Measurements from ENCODE around the gene COG5.

COG5 gene

GRCh38 chr7:107179326-107180164, 384.2 kb downstream of the COG5 start:
- H3K18ac ChIP-seq (ENCODE audit: low read length): no peak overlapping the region
- no peaks in the 10 kb centered on the region for H3K4me1 ChIP-seq (ENCODE audit: control insufficient read depth in 1 of 2, insufficient read depth in 2 of 2, low read length in 2 of 2)
- no peak overlapping the region for H2BK120ac ChIP-seq (ENCODE audit: insufficient read depth, low read length, poor library complexity)
- no peak overlapping the region for H3K9ac ChIP-seq (ENCODE audit: low read length)
- no peak overlapping the region for H3K4me3 ChIP-seq (ENCODE audit: low read depth, low read length)
- DNase-seq: peak in 1 of 2 donors; percentile 29
- H4K12ac ChIP-seq (ENCODE audit: low read depth, low read length): no peak overlapping the region
- H4K8ac ChIP-seq (ENCODE audit: low read depth, low read length): no peak overlapping the region
- no peak overlapping the region for H4K91ac ChIP-seq (ENCODE audit: low read depth, low read length)
- no peak overlapping the region for H3K14ac ChIP-seq (ENCODE audit: low read length)
- no CpG with 5 or more reads among the region's 14 CpGs for WGBS (ENCODE audit: extremely low coverage, insufficient coverage, insufficient read length)
- no peak overlapping the region for H2AK5ac ChIP-seq (ENCODE audit: low read length)
- H2AFZ ChIP-seq (ENCODE audit: insufficient read depth, low read length, poor library complexity): no peak overlapping the region
- no peak overlapping the region for H2BK5ac ChIP-seq (ENCODE audit: low read depth, low read length, poor library complexity)
- no peak overlapping the region for H3K23ac ChIP-seq (ENCODE audit: low read length)
- no peaks in the 10 kb centered on the region for H3K79me1 ChIP-seq (ENCODE audit: low read length)
- H3K4me2 ChIP-seq (ENCODE audit: low read length): no peak overlapping the region
- H3K9me3 ChIP-seq (ENCODE audit: insufficient read depth, low read depth, low read length): no peaks in the 10 kb centered on the region
- H3K27ac ChIP-seq (ENCODE audit: low read depth, low read length): no peak overlapping the region
- H2BK12ac ChIP-seq (ENCODE audit: low read length): no peak overlapping the region
- no peaks in the 10 kb centered on the region for H3K79me2 ChIP-seq (ENCODE audit: control insufficient read depth, insufficient read depth, low read length, poor library complexity)
- peaks cover 2% of the 10 kb centered on the region in 2 experiments for H3K36me3 ChIP-seq (ENCODE audit: control insufficient read depth in 1 of 2, insufficient read depth in 2 of 2, low read length in 2 of 2)
- H3K27me3 ChIP-seq (ENCODE audit: insufficient read depth, low read length): no peaks in the 10 kb centered on the region
- H3K4ac ChIP-seq (ENCODE audit: low read depth, low read length): no peak overlapping the region

- H3K18ac ChIP-seq (ENCODE audit: low read length): no peak overlapping the region
- H4K91ac ChIP-seq (ENCODE audit: low read depth, low read length): no peak overlapping the region
- no peaks in the 10 kb centered on the region for H3K9me3 ChIP-seq (ENCODE audit: insufficient read depth, low read depth, low read length)
- no CpG with 5 or more reads among the region's 4 CpGs for WGBS (ENCODE audit: extremely low coverage, insufficient coverage, insufficient read length)
- no peak overlapping the region for H2BK120ac ChIP-seq (ENCODE audit: insufficient read depth, low read length, poor library complexity)
- no peak overlapping the region for H3K4me2 ChIP-seq (ENCODE audit: low read length)
- DNase-seq: no peak
- no peak overlapping the region for H2AK5ac ChIP-seq (ENCODE audit: low read length)
- H2BK5ac ChIP-seq (ENCODE audit: low read depth, low read length, poor library complexity): no peak overlapping the region
- H3K4me3 ChIP-seq (ENCODE audit: low read depth, low read length): no peak overlapping the region
- H2BK12ac ChIP-seq (ENCODE audit: low read length): no peak overlapping the region
- H3K79me1 ChIP-seq (ENCODE audit: low read length): peaks cover 4% of the 10 kb centered on the region
- peaks cover 0 to 2% of the 10 kb centered on the region in 2 experiments for H3K36me3 ChIP-seq (ENCODE audit: control insufficient read depth in 1 of 2, insufficient read depth in 2 of 2, low read length in 2 of 2)
- no peak overlapping the region for H4K12ac ChIP-seq (ENCODE audit: low read depth, low read length)
- H4K8ac ChIP-seq (ENCODE audit: low read depth, low read length): no peak overlapping the region
- no peak overlapping the region for H2AFZ ChIP-seq (ENCODE audit: insufficient read depth, low read length, poor library complexity)
- no peak overlapping the region for H3K23ac ChIP-seq (ENCODE audit: low read length)
- H3K27ac ChIP-seq (ENCODE audit: low read depth, low read length): no peak overlapping the region
- H3K27me3 ChIP-seq (ENCODE audit: insufficient read depth, low read length): no peaks in the 10 kb centered on the region
- no peak overlapping the region for H3K9ac ChIP-seq (ENCODE audit: low read length)
- peaks cover 0 to 1% of the 10 kb centered on the region in 2 experiments for H3K4me1 ChIP-seq (ENCODE audit: control insufficient read depth in 1 of 2, insufficient read depth in 2 of 2, low read length in 2 of 2)
- peaks cover 5% of the 10 kb centered on the region for H3K79me2 ChIP-seq (ENCODE audit: control insufficient read depth, insufficient read depth, low read length, poor library complexity)
- H3K4ac ChIP-seq (ENCODE audit: low read depth, low read length): no peak overlapping the region
- no peak overlapping the region for H3K14ac ChIP-seq (ENCODE audit: low read length)
Measured at GRCh38 chr7:107173691-107174406, 389.9 kb downstream of the COG5 start.

GRCh38 chr7:107173191-107173590, 390.5 kb downstream of the COG5 start:
- DNase-seq: no peak
- Histone ChIP-seq H3K9ac (ENCODE audit: low read length) (no peak overlapping the region), H2BK5ac (ENCODE audit: low read depth, low read length, poor library complexity) (no peak overlapping the region), H3K14ac (ENCODE audit: low read length) (no peak overlapping the region), H3K9me3 (ENCODE audit: insufficient read depth, low read depth, low read length) (no peaks in the 10 kb centered on the region), H2BK120ac (ENCODE audit: insufficient read depth, low read length, poor library complexity) (no peak overlapping the region), H4K12ac (ENCODE audit: low read depth, low read length) (no peak overlapping the region), H4K8ac (ENCODE audit: low read depth, low read length) (no peak overlapping the region), H3K4me2 (ENCODE audit: low read length) (no peak overlapping the region), H4K91ac (ENCODE audit: low read depth, low read length) (no peak overlapping the region), H3K4ac (ENCODE audit: low read depth, low read length) (no peak overlapping the region), H2AK5ac (ENCODE audit: low read length) (no peak overlapping the region), H3K23ac (ENCODE audit: low read length) (no peak overlapping the region), H3K27ac (ENCODE audit: low read depth, low read length) (no peak overlapping the region), H3K4me3 (ENCODE audit: low read depth, low read length) (no peak overlapping the region), H3K27me3 (ENCODE audit: insufficient read depth, low read length) (no peaks in the 10 kb centered on the region), H2AFZ (ENCODE audit: insufficient read depth, low read length, poor library complexity) (no peak overlapping the region), H3K36me3 (ENCODE audit: control insufficient read depth in 1 of 2, insufficient read depth in 2 of 2, low read length in 2 of 2) (peaks cover 0 to 2% of the 10 kb centered on the region in 2 experiments), H3K79me1 (ENCODE audit: low read length) (peaks cover 4% of the 10 kb centered on the region), H3K79me2 (ENCODE audit: control insufficient read depth, insufficient read depth, low read length, poor library complexity) (peaks cover 5% of the 10 kb centered on the region), H2BK12ac (ENCODE audit: low read length) (no peak overlapping the region), H3K4me1 (ENCODE audit: control insufficient read depth in 1 of 2, insufficient read depth in 2 of 2, low read length in 2 of 2) (peaks cover 0 to 1% of the 10 kb centered on the region in 2 experiments), H3K18ac (ENCODE audit: low read length) (no peak overlapping the region)
- WGBS (ENCODE audit: extremely low coverage, insufficient coverage, insufficient read length): no CpG with 5 or more reads among the region's 2 CpGs

- H2AFZ ChIP-seq (ENCODE audit: insufficient read depth, low read length, poor library complexity): no peak overlapping the region
- peaks cover 0 to 1% of the 10 kb centered on the region in 2 experiments for H3K4me1 ChIP-seq (ENCODE audit: control insufficient read depth in 1 of 2, insufficient read depth in 2 of 2, low read length in 2 of 2)
- no peak overlapping the region for H2BK5ac ChIP-seq (ENCODE audit: low read depth, low read length, poor library complexity)
- no peak overlapping the region for H3K4me3 ChIP-seq (ENCODE audit: low read depth, low read length)
- no peak overlapping the region for H2AK5ac ChIP-seq (ENCODE audit: low read length)
- no peak overlapping the region for H2BK120ac ChIP-seq (ENCODE audit: insufficient read depth, low read length, poor library complexity)
- no peak overlapping the region for H3K27ac ChIP-seq (ENCODE audit: low read depth, low read length)
- H3K18ac ChIP-seq (ENCODE audit: low read length): no peak overlapping the region
- no peak overlapping the region for H3K4me2 ChIP-seq (ENCODE audit: low read length)
- no peak overlapping the region for H3K9ac ChIP-seq (ENCODE audit: low read length)
- no peak for DNase-seq
- H4K91ac ChIP-seq (ENCODE audit: low read depth, low read length): no peak overlapping the region
- H3K4ac ChIP-seq (ENCODE audit: low read depth, low read length): no peak overlapping the region
- no peak overlapping the region for H4K12ac ChIP-seq (ENCODE audit: low read depth, low read length)
- no peak overlapping the region for H3K23ac ChIP-seq (ENCODE audit: low read length)
- no peaks in the 10 kb centered on the region for H3K27me3 ChIP-seq (ENCODE audit: insufficient read depth, low read length)
- no CpG with 5 or more reads among the region's 4 CpGs for WGBS (ENCODE audit: extremely low coverage, insufficient coverage, insufficient read length)
- H3K36me3 ChIP-seq (ENCODE audit: control insufficient read depth in 1 of 2, insufficient read depth in 2 of 2, low read length in 2 of 2): peaks cover 0 to 2% of the 10 kb centered on the region in 2 experiments
- H3K79me2 ChIP-seq (ENCODE audit: control insufficient read depth, insufficient read depth, low read length, poor library complexity): peaks cover 5% of the 10 kb centered on the region
- no peaks in the 10 kb centered on the region for H3K9me3 ChIP-seq (ENCODE audit: insufficient read depth, low read depth, low read length)
- H3K79me1 ChIP-seq (ENCODE audit: low read length): peaks cover 4% of the 10 kb centered on the region
- no peak overlapping the region for H2BK12ac ChIP-seq (ENCODE audit: low read length)
- no peak overlapping the region for H3K14ac ChIP-seq (ENCODE audit: low read length)
- H4K8ac ChIP-seq (ENCODE audit: low read depth, low read length): no peak overlapping the region
Measured at GRCh38 chr7:107172276-107173032, 391.3 kb downstream of the COG5 start.
